SHP77 treated with DMSO at 0.1 percent for 48 hours (cell line): ENCODE data around the gene PAPOLA.

Source experiments
- DNase-seq: peaks from one replicate; lab custom pipeline; 2025; lab: John Stamatoyannopoulos, UW

The PAPOLA gene

DNA sequence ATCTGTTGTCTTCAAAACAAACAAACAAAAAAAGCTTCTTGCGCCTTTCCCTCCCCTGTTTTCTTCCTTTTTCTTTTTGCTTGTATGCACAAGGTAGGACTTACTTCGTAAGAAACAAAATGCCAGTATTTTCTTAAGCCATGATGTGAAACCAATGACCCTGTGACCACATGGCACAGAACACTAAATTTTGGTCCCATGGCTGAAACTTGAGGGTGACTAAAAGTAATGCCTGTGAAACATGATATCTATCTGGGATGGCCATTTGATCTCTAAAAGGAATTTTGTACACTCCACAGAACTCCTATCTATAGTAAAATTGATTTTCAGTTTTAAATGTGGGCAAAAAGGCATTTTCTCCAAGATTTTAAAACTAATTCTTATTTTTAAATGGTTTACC is 63.6 kb downstream of the PAPOLA start:
- DNase-seq = no peak

DNA sequence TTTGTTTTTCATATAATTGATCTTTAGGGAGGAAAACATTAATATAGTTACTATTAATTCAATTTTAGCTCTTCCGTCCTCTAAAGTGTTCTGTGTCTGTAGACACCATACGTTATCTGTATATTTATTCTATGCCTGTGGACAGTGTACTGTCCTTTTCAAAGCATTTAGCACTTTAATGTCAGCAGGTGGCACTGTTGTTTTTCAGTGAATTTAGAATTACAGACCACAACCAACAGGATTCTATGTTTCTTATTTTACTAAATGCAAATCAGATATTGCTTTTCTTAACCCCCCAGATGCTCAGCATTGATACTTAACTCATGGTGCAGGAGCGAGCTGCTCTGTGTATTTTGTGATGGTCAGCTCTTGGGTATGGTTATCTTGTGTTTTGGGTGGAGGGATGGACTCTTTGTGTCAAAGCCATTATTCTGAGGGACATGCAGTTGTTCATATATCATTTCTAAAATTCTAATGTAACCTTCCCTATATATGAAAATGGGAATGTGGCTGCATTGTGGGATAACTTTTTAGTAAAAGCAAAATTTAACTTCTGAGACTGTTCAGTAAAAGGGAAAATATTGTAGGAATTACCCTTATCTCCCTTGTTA is 65.2 kb downstream of the PAPOLA start:
- no peak for DNase-seq

- no peak for DNase-seq
These were observed 66.4 kb downstream of the PAPOLA start for GRCh38 chr14:96568621-96569020.

DNA sequence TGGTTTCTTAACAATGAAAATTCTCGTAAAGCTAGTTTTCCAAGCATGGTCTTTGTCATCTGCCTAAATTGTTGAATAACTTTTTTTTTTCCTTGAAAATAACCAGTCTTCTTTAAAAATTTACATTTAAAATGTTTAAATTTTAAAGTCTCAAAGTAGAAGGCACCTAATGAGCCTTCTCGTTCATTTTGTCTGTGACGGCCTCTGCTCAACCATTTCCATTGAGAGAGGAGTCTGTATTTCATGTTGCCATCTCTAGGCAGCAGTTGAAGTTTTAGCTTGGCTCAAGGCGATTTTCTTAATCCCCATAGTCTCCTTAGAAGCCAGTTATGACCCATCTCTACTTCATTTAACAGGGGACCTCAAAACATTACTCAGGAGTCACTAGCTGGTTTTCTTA is 69.1 kb downstream of the PAPOLA start:
- DNase-seq = no peak

- DNase-seq = no peak
These were observed 71.4 kb downstream of the PAPOLA start for GRCh38 chr14:96573473-96574100.

DNA sequence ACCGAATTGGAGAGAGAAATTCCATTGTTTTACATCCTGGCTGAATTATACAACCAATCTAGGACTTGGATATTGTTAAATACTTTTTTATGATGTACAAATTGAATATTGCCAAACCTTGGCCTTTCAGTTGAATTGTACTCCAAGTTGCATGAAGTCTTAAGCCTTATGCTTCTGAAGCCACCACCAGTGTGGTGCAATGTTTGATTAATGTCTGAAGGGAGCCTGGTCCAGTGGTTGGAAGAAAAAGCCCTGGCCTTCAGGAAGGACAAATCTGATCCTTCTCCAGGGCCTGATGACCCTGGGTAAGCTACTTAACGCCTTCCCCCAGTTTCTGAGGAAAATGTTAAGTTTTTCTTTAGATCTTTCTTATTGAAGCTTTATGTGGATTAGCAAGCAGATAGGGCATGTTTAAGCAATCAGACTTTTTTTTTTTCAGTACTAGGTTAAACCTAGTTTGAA is 72.0 kb downstream of the PAPOLA start:
- no peak for DNase-seq

DNA sequence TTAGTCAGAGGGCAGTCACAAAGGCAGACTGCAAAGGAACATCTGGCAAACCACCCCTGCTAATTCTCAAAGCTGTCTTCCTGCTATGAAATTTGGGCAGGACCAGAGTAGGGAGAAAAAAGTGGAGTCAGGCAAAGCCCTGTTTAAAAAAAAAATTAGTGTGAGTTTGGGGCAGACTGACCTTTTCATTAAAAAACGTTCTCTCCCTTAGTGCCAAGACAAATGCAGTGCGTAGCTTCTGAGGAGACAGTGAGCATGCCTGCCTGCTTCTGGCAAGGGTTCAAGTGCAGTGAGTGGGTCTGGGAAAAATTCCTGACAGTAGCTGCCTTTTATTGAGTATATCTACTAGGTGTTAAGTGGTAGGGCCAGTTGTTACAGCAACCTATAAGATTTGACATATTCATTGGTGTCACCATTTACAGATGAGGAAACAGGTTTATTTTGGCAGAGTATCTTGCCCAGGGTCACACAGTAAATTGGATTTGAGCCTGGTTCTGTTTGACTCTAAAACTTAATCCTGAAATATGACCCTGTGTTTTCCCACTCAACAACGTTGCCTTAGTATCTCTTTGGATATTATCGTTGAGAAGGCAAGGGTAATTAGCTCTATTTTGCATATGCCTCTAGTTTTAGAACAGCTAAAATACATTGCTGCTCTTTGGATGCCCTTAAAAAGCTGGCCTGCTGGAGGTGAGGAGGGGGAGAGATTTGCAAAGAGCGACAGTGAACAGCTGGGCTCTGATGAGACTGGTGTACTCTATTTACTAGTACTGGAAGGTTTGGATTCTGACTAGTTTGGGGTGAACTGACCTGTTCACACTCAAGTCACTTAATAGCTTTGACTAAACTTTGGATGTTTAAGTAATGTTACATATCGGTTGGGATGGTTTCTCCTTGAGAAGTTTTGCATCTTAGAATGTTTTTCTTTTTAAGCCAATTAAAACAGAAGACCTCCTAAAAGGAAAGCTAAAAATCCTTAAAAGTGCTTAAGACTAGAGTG is 72.8 kb downstream of the PAPOLA start:
- DNase-seq = no peak

GRCh38 chr14:96576359-96576758 is 74.2 kb downstream of the PAPOLA start:
- no peak for DNase-seq

GRCh38 chr14:96576937-96577336 is 74.8 kb downstream of the PAPOLA start:
- DNase-seq = no peak

DNA sequence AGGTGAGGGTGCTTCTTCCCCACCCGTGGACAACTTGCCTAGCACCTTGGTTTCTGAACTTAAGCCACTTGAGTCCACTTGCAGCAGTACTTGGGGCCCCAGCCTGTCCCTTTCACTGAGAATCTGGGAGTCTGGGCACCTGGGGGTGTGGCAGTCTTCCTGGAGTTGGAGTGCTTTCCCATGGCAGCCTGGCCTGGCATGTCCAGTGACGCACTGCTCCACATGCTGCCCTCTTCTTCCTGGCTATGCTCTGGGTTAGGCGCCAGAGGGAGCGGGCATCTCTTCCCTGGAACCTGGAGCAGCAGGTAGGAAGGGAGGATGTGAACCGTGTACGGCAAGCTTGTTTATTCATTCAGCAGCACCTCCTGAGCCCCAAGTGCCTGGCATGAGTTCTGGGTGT is 76.4 kb downstream of the PAPOLA start:
- no peak for DNase-seq

DNA sequence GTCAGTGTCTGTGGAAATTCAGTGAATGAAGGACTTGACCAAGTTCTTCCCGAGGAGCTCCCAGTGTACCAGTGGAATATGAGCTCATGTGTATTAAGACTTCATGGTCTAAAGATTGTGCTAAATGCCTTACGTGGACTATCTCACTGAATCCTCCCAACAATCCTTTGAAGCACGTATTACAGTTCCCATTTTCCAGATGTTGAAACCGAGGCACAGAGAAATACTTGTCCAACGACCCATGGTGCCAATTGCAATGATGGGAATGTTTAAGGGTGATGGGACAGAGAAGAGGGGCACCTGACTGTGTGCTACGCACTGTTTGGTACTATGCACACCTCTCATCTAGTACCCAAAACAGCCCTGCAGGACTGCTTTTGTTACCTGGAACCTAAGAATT is 77.2 kb downstream of the PAPOLA start:
- no peak for DNase-seq

- no peak for DNase-seq
These were observed 77.7 kb downstream of the PAPOLA start for GRCh38 chr14:96579855-96580254.

- no peak for DNase-seq
These were observed 78.4 kb downstream of the PAPOLA start for GRCh38 chr14:96580566-96580965.

GRCh38 chr14:96581026-96581425 is 78.8 kb downstream of the PAPOLA start:
- no peak for DNase-seq

DNA sequence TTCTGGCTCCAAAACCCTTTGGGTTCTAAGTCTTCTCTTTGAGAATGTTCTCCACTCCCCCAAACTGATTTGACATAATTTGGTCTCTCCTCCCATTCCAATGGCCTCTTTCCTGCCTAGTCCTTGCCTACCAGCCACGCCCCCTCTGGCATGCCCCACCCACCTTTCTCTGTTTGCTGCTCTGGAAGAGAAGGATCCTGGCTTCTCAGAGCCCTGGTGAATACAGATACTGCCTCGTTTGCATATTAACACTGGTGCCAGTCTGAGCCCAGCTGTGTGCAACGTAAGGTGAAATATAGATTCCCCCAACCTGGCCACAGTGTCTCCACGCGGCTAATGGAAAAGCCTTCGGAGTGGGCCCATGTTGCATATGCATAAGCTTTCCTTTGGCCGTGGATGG is 79.7 kb downstream of the PAPOLA start:
- DNase-seq = no peak

DNA sequence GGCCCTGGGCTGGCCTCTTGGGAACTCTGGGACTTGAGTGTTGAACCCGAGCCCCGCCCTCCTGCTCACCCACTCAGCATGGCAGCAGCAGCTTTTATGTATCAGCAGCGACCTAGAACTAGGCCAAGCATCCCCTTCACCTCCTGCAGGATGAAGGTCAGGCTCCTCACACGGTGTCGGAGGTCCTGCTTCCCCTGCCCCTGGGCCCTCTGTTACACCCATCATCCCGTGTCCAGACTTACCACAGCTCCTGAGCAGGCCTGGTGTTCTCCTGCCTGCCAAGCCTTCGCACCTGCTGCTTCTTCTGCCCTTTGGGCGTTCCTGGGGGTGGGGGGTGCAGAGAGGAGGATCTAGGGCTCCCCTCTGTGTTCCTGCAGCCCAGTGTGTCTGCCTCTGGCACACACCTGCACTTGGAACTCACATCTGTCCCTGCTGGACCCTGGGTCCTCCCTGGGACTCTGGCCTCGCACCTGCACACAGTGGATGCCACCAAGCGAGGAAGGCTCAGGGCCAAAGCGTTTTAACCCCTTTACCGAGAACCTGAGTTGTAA is 80.3 kb downstream of the PAPOLA start:
- no peak for DNase-seq

DNA sequence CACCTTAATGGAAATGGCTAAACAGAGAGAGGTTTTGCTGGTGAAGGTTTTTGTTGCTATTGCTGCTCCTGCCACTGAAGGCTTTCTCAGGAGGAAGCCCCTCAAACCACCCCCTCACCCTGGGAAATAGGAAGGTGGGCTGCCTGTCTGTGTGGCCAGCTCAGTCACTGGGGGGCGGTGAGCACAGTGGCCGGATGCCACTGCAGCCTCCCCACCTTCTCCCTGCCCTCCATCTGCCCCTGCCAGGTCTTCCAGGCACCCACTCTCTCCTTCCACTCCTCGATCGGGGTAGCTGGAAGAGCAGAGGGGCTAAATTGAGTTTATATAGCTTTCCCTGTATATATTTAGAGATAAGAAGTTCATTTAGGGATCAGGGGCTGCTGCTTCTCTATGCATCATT is 80.8 kb downstream of the PAPOLA start:
- no peak for DNase-seq

- DNase-seq = no peak
These were observed 81.4 kb downstream of the PAPOLA start for GRCh38 chr14:96583569-96584041.

DNA sequence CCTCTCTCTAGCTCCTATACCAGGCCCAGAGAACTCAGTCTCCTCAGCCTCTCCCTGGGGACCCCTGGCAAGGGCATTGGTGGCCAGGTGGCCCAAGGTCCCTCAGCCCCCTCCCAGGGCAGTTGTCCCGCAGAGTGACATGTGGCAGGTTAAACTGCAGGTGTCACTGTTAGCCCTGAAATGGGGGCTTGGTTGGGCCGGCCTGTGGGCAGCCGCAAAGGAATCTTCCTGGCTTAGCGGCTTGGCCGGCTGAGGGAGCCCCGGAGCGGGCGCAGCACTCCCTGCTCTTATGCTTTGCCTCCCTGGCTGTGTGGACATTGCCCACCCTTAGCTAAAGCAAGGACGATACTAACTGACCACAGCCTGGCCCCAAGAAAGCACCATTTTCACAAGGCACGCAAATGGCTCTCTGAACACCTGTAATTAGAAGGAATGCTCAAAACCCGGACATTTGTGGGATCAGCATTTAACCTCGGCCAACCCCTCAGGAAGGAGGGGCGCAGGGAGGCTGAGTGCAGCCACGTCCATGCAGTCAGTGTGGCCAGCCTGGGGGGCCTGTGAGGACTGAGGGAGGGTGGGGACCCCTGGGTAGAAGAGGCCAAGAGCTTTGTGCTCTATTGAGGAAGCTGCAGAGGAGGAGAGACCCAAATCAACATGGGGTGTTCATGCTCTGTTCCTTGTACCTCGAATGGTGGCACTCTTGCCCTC is 82.2 kb downstream of the PAPOLA start:
- DNase-seq = peak; percentile 24

DNA sequence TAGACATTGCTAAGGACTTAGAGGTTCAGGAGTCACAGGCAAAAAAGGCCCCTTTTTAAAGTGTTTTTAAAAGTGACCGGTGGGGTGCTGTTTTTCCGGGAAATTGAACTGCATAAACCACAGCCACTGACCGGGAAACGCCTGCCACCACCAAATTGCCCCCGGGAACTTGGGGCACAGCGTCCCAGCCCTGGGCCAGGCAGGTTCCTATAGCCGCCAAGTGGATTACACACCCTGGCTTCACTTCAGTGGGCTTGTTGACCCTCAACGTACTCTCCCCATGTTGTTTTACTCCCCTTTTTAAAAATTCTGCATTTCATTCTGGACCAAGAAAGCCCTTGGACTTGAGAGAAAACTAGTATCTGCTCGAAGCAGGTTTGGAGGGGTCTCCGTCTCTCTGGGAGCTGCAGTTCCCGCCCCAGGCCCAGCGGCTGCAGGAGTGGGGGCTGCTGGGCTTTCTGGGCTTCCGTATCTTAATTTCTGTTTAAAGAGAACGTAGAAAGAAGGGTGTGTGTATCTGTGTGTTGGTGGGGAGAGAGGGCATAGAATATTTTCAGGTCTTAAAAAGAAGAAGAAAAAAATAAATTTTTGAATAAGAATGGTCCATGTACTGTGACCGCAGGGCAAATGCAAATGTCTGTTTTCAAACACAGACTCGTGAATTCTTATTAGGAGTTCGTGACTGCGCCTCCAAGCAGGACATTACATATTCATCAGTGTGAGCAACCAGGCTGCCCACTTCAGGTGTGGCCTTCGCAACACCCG is 82.9 kb downstream of the PAPOLA start:
- DNase-seq = no peak

DNA sequence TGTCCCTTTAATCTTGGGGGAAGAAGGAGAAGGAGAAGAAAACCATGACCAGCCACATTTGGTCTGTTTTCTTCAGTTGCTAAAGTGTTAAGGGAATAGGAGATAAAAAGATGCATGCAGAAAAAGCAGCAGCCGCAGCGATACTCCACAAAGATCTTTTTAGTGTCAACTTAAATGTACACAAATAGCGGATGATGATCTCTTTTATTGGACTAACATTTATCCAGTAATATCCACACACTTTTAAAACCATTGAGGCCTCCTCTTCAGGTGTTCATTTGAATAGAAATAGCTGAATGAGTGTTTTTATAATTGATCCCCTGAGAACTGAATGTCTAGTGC is 83.5 kb downstream of the PAPOLA start:
- no peak for DNase-seq
